Epithelial cell of esophagus (primary cell): ENCODE data around the gene SFMBT1.
A peak's percentile ranks its signal among the peaks of the same experiment; 100 is the strongest.

Source experiments
- DNase-seq: peaks from one replicate; pipeline ENCODE4 v3.0.0; 2010; ENCODE audit warnings: low read depth
- H3K4me3 ChIP-seq: 2 replicates; pipeline ENCODE4 v1.5.1; 2011; ENCODE audit warnings: mild to moderate bottlenecking, low read length, control low read depth
- CTCF ChIP-seq: IDR thresholded peaks from 2 replicates; pipeline ENCODE4 v1.5.1; 2011; ENCODE audit warnings: low read depth, mild to moderate bottlenecking, low read length, control low read depth, inconsistent platforms; ENCODE audit not compliant: insufficient read depth; ENCODE audit errors: missing control alignments

Gene SFMBT1

DNA sequence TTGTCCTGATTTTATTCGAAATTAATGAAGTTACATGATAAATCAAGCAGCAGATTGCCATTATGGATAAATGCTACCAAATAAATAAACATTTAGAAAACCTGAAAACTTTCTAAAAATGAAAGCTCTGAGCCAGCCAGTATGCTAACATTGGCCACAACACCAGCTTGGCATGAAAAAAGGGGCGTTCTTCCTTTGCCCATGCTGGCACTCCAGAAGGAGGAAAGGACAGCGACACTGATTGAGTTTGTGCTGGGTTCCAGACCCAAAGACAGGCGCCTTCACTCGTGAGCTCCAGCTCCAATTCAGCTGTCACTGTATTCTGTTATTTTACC lies 153.6 kb downstream of the SFMBT1 start:
- no peak overlapping the region for H3K4me3 ChIP-seq
- no peak for DNase-seq
- TF ChIP-seq CTCF: no peak

DNA sequence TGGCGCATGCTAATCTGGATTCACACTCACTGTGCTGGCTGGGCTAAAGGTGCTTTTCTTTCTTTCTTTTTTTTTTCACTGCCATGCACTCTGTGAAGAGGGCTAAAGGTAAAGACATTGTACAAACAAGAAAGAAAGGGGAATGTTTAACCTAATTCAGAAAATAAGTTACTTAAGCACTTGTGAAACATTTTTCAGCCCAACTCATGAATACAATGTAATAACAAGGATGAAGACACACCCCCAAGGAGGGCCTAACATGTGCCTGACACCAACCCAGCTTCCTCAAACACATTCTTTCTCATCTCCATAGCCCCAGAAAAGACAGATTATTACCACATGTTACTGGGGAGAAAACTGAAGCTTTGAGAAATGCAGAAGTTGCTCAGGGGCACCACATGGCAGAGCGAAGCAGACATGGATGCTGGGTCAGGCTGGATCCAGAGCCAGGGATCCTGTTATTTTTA lies 154.2 kb downstream of the SFMBT1 start:
- DNase-seq: peak; percentile 28
- no peak for TF ChIP-seq CTCF
- H3K4me3 ChIP-seq: no peak overlapping the region

- no peak overlapping the region for H3K4me3 ChIP-seq
- TF ChIP-seq CTCF: no peak
- no peak for DNase-seq
These were observed 154.7 kb downstream of the SFMBT1 start for GRCh38 chr3:52891164-52891563.

- TF ChIP-seq CTCF: no peak
- no peak overlapping the region for H3K4me3 ChIP-seq
- DNase-seq: peak; percentile 46
These were observed 155.1 kb downstream of the SFMBT1 start for GRCh38 chr3:52890735-52891134.

DNA sequence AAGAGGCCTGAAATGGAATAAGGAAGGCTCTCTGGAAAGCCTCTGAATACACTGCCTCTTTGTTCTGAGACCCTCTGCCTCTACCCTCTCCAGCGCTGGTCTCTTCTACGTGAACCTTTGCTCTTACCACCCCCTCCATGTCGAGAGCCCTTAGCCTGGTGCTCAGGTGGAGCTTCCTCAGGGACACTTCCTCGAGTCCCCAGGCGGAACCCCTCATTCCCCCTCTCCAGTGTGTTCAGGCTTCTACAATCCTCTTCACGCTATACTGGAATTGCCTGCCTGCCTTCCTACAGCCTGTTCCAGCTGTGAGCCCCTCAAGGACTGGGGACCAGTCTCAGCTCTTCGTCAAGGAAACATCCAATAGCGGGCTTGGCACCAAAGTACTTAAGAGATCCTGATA lies 156.0 kb downstream of the SFMBT1 start:
- no peak for TF ChIP-seq CTCF
- no peak for DNase-seq
- no peak overlapping the region for H3K4me3 ChIP-seq

DNA sequence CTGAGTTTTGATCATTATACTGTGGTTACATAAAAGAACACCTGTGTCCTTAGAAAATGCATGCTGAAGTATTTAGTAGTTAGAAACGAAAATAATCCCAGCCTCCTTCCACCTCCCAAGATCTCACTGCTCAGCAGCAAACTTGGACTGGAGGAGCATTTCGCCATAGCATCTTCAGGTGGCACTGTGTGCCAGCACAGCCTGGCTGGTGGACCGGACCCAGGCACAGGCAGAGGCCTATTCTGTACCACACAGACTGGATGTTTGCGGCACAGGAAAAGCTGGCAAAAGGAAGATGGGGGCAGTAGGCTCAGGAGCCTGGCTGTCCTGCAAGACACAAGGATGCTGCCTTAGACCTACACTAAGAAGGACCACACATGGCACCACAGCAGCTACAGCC lies 158.7 kb downstream of the SFMBT1 start:
- DNase-seq: no peak
- no peak overlapping the region for H3K4me3 ChIP-seq
- no peak for TF ChIP-seq CTCF

DNA sequence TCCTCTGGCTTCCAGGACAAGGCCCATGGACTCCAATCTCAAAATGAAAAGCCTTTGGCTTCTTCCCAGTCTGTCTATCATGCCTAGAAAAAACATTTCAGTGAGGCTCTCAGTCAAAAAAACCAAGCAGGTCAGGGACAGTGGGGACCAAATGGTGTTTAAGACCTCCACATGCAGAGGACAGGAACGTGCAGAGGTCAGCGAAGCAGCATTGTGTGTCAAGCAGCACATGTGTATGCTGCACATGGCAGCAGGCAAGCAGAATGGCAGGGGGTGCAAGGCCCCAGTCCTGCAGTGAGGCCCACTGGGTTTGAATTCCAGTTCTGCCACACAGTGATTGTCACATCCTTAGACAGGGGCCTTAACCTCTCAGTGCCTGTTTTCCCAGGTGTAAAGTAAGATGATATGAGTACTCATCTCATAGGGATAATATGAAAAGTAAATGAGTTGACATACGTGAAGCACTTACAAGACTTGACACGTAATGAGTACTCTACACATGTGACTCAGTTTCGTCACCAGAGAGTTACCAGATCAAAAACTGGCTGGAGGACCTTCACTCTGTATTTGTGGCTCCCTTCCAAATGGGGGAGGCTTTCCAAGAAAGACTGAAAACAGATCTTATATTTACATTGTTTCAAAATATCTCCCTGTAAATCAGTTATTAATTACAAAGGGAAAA lies 159.7 kb downstream of the SFMBT1 start:
- H3K4me3 ChIP-seq: no peak overlapping the region
- no peak for TF ChIP-seq CTCF
- DNase-seq: peak; percentile 64
